Right kidney (tissue), 1 donor: ENCODE measurements around the gene MPND.

ENCODE experiments used
- DNase-seq: peaks from one replicate; pipeline ENCODE4 v3.0.0-alpha.2; 2016

Gene MPND

DNA sequence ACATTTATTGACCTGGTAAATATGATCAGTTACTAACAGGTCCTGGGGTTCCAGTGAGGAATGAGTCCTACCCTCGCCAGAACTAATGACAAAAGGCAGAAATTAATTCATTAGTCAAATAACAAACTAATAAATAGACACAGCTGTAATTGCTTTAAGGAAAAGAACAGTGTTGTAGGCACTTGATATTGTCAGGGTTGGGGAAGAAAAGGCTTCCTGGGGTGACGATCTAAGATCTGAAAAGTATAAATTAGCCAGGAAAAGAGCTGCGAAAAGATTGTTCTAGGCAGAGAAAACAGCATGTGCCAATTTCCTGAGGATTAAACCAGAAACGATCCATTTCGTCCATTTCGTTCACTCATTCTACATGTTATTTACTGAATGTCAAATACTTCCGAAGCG, 58.4 kb downstream of the MPND start:
- DNase-seq: no peak

DNA sequence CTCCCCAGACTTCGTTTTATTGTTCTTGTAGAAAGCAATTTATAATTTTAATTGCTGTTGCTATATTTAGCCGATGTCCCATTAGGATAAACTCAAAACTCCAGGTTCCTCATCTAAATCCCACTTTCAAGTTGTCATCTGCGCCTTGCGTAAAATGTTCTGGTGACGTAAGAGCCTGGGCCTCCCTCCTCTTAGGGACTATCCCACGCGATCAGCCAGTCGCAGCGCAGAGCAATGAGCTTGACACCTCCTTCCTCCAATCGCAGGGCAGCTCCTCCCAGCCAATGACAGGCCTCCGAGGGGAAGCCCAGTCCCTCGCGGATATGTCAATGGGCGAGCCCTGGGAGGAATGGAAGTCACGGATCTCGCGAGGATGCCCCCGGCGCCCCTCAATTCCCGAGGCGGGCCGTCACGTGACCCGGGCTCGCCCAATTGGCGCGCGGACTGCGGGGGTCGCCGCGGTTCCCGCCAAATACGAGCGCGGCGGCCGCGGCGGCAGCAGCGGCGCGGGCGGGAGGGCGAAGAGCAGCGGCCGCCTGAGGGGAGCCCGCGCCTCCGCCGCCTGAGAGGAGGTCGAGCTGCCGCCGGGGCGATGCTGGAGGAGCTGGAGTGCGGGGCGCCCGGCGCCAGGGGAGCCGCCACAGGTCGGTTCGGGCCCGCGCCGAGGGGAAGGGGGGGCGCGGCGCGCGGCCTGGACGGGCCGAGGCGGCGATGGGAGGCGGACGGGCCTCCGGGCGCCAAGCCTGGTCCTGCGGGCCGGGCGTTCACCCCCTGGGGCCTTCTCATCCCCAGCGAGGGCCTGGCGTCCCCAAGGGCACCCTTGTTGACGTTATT, 59.0 kb downstream of the MPND start, which contains the start of gene CHAF1A:
Gene CHAF1A, plus strand, starts transcription at position 470 of the 834 bp plus-strand sequence. Its CDS starts 123 bp downstream, at position 593.
- DNase-seq: peak; percentile 83

GRCh38 chr19:4403005-4403761, 59.8 kb downstream of the MPND start:
- no peak for DNase-seq

GRCh38 chr19:4405977-4406376, 62.6 kb downstream of the MPND start:
- DNase-seq: no peak

DNA sequence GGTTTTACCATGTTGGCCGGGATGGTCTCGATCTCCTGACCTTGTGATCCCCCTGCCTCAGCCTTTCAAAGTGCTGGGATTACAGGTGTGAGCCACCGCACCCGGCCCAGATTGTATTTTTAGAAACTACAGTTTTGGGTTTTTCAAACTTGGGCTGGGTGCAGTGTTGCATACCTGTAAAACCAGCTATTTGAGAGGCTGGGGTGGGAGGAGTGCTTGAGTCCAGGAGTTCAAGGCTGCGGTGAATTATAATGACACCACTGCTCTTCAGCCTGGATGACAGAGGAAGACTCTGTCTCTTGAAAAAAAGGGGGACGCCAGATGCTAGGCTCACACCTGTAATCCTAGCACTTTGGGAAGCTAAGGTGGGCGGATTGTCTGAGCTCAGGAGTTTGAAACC, 63.3 kb downstream of the MPND start:
- no peak for DNase-seq

DNA sequence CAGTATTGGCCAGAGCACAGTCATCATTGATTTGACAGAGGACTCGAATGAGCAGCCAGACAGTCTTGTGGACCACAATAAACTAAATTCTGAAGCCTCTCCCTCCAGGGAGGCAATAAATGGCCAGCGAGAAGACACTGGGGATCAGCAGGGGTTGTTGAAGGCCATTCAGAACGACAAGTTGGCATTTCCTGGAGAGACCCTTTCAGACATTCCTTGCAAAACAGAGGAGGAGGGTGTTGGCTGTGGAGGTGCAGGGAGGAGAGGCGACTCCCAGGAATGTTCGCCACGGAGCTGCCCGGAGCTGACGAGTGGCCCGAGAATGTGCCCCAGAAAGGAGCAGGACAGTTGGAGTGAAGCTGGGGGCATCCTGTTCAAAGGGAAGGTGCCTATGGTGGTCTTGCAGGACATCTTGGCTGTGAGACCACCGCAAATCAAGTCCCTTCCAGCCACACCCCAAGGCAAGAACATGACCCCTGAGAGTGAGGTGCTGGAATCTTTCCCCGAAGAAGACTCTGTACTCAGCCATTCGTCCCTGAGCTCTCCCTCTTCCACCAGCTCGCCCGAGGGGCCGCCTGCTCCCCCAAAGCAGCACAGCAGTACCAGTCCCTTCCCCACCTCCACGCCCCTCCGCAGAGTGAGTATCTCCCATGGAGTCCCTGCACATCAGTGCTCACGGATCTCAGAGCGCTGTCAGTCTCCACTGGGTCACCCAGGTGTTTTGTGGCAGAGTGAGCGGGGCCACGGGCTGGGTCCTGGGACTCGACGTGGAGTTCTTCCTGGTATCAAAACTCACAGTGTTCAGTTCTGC, 66.0 kb downstream of the MPND start:
- no peak for DNase-seq
